ENCODE measurements around the gene ARHGEF28.

The ARHGEF28 gene

DNA sequence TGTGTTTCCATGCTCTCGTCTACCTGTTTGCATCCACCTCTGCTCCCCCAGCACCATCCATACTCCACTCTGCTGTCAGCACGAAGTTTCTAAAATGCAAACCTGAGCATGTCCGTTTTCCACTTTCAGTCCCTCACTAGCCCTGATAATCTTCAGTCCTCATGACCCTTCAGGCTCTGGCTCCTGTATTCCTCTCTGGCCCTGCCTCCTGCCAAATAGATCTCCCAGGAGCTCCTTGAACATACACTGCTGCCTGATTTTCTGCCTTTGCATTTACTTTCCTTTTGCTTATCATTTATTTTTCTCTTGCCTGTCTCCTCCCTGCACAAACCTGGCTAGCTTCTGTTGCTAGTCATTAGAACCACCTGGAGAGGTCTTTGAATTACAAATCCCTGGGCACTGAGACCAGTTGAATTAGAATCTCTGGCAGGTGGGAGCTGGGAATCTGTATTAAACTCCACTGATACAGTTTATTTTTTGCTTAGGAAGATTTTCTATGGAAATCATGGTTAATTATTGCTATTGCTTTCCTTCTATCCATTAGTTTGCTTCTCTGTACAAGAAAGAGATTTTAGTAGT, 18.5 kb downstream of the ARHGEF28 start:
- Histone ChIP-seq H3K4me1 (ENCODE audit: insufficient read depth, low read length, poor library complexity, severe bottlenecking) (no peaks in the 10 kb centered on the region), H3K27me3 (ENCODE audit: insufficient read depth, low read length, poor library complexity, severe bottlenecking) (no peaks in the 10 kb centered on the region), H3K79me2 (ENCODE audit: insufficient read depth, low read length) (no peaks in the 10 kb centered on the region), H2AFZ (ENCODE audit: low read length) (no peak overlapping the region), H3K36me3 (ENCODE audit: insufficient read depth, low read length) (no peaks in the 10 kb centered on the region), H3F3A (ENCODE audit: low read depth) (no peaks in the 10 kb centered on the region), H3K9ac (ENCODE audit: low read depth, low read length, poor library complexity, severe bottlenecking) (no peak overlapping the region), H3K4me2 (ENCODE audit: low read depth, low read length, poor library complexity, severe bottlenecking) (no peak overlapping the region), H3K9me2 (replicated peaks; ENCODE audit: low read depth, low read length) (no peaks in the 10 kb centered on the region), H4K20me1 (ENCODE audit: insufficient read depth, low read length, poor library complexity, severe bottlenecking) (no peaks in the 10 kb centered on the region), H3K9me3 (ENCODE audit: insufficient read depth, low read depth, low read length) (no peaks in the 10 kb centered on the region), H3K4me3 (ENCODE audit: low read length, poor library complexity, severe bottlenecking) (no peak overlapping the region)
- TF ChIP-seq, protein P1, sequence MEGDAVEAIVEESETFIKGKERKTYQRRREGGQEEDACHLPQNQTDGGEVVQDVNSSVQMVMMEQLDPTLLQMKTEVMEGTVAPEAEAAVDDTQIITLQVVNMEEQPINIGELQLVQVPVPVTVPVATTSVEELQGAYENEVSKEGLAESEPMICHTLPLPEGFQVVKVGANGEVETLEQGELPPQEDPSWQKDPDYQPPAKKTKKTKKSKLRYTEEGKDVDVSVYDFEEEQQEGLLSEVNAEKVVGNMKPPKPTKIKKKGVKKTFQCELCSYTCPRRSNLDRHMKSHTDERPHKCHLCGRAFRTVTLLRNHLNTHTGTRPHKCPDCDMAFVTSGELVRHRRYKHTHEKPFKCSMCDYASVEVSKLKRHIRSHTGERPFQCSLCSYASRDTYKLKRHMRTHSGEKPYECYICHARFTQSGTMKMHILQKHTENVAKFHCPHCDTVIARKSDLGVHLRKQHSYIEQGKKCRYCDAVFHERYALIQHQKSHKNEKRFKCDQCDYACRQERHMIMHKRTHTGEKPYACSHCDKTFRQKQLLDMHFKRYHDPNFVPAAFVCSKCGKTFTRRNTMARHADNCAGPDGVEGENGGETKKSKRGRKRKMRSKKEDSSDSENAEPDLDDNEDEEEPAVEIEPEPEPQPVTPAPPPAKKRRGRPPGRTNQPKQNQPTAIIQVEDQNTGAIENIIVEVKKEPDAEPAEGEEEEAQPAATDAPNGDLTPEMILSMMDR (conservative IDR thresholded peaks at IDR 0.05; ENCODE audit: low read length), result no peak
- no peak for TF ChIP-seq EZH2phosphoT487 (IDR thresholded peaks at IDR 0.05; ENCODE audit: borderline replicate concordance)

DNA sequence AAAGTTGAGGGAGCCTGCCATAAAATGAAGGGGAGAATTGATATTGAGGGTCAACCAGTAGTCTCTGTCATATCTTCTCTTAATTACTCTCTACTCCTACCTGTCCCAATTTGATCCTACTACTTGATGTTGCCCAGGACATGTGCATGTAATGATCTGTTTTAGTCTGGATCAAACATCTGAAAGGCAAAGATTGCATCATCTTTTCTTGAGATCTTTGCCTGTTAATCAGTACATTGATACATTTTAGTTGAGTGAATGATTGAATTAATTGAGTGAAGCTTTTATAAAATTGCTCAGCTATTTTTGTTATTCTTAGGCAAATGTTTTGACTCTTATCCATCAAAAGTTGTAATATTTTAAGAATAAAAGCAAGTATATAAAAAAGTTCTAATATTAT, 21.7 kb downstream of the ARHGEF28 start:
- Histone ChIP-seq H3K36me3 (ENCODE audit: insufficient read depth, low read length) (no peaks in the 10 kb centered on the region), H3K4me3 (ENCODE audit: low read length, poor library complexity, severe bottlenecking) (no peak overlapping the region), H3K79me2 (ENCODE audit: insufficient read depth, low read length) (no peaks in the 10 kb centered on the region), H3K27me3 (ENCODE audit: insufficient read depth, low read length, poor library complexity, severe bottlenecking) (no peaks in the 10 kb centered on the region), H3F3A (ENCODE audit: low read depth) (no peaks in the 10 kb centered on the region), H2AFZ (ENCODE audit: low read length) (no peak overlapping the region), H4K20me1 (ENCODE audit: insufficient read depth, low read length, poor library complexity, severe bottlenecking) (no peaks in the 10 kb centered on the region), H3K9ac (ENCODE audit: low read depth, low read length, poor library complexity, severe bottlenecking) (no peak overlapping the region), H3K4me2 (ENCODE audit: low read depth, low read length, poor library complexity, severe bottlenecking) (no peak overlapping the region), H3K9me3 (ENCODE audit: insufficient read depth, low read depth, low read length) (no peaks in the 10 kb centered on the region), H3K9me2 (replicated peaks; ENCODE audit: low read depth, low read length) (no peaks in the 10 kb centered on the region), H3K4me1 (ENCODE audit: insufficient read depth, low read length, poor library complexity, severe bottlenecking) (no peaks in the 10 kb centered on the region)
- TF ChIP-seq, protein P1 (conservative IDR thresholded peaks at IDR 0.05; ENCODE audit: low read length), result no peak
- TF ChIP-seq EZH2phosphoT487 (IDR thresholded peaks at IDR 0.05; ENCODE audit: borderline replicate concordance), result no peak

DNA sequence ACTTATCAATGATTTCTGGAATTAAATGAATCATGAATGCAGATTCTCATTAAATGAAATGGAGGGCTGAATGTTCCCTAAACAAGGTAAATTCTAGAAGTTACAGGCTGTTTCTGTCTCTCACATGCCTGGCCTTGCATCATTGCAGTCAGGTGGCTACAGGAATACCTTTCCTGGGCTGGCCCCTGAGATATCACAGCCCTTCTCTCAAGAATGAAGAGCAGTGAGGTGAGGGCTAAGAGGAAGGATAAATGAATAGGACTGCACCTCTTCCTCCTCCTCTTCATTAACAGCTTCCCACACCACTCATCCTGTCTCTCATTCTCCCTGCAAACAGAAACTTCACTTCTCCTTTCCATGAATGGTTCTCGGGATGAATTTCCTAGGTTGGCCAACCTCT, 22.5 kb downstream of the ARHGEF28 start:
- Histone ChIP-seq H4K20me1 (ENCODE audit: insufficient read depth, low read length, poor library complexity, severe bottlenecking) (no peaks in the 10 kb centered on the region), H2AFZ (ENCODE audit: low read length) (no peak overlapping the region), H3K4me1 (ENCODE audit: insufficient read depth, low read length, poor library complexity, severe bottlenecking) (no peaks in the 10 kb centered on the region), H3K9ac (ENCODE audit: low read depth, low read length, poor library complexity, severe bottlenecking) (no peak overlapping the region), H3K79me2 (ENCODE audit: insufficient read depth, low read length) (no peaks in the 10 kb centered on the region), H3K4me3 (ENCODE audit: low read length, poor library complexity, severe bottlenecking) (no peak overlapping the region), H3F3A (ENCODE audit: low read depth) (no peaks in the 10 kb centered on the region), H3K9me2 (replicated peaks; ENCODE audit: low read depth, low read length) (no peaks in the 10 kb centered on the region), H3K36me3 (ENCODE audit: insufficient read depth, low read length) (no peaks in the 10 kb centered on the region), H3K9me3 (ENCODE audit: insufficient read depth, low read depth, low read length) (no peaks in the 10 kb centered on the region), H3K27me3 (ENCODE audit: insufficient read depth, low read length, poor library complexity, severe bottlenecking) (no peaks in the 10 kb centered on the region), H3K4me2 (ENCODE audit: low read depth, low read length, poor library complexity, severe bottlenecking) (no peak overlapping the region)
- no peak for TF ChIP-seq EZH2phosphoT487 (IDR thresholded peaks at IDR 0.05; ENCODE audit: borderline replicate concordance)

DNA sequence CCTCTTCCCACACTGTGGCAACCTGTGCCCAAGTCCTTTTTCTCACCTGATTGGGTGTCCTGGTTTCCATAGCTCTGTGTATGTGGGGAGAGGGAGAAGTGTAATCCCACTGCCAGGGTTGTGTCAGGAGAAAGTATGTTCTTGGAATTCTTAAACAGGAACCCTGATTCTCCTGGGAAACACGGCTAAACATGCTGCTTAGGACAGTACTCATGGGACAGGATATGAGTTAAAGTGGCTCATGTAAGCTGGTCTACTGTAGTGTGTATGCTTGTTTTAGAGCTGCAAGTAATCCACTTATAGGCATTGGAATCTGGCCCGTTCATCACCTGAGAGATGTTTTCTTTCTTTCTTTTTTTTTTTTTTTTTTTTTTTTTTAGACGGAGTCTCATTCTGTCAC, 23.9 kb downstream of the ARHGEF28 start:
- no peak overlapping the region for H3K9ac ChIP-seq (ENCODE audit: low read depth, low read length, poor library complexity, severe bottlenecking)
- no peak for TF ChIP-seq EZH2phosphoT487 (IDR thresholded peaks at IDR 0.05; ENCODE audit: borderline replicate concordance)
- TF ChIP-seq, protein P1 (conservative IDR thresholded peaks at IDR 0.05; ENCODE audit: low read length), result no peak
- H3K4me2 ChIP-seq (ENCODE audit: low read depth, low read length, poor library complexity, severe bottlenecking), result no peak overlapping the region
- H3K9me2 ChIP-seq (replicated peaks; ENCODE audit: low read depth, low read length), result no peaks in the 10 kb centered on the region
- no peaks in the 10 kb centered on the region for H3K27me3 ChIP-seq (ENCODE audit: insufficient read depth, low read length, poor library complexity, severe bottlenecking)
- H3K9me3 ChIP-seq (ENCODE audit: insufficient read depth, low read depth, low read length), result no peaks in the 10 kb centered on the region
- H4K20me1 ChIP-seq (ENCODE audit: insufficient read depth, low read length, poor library complexity, severe bottlenecking), result no peaks in the 10 kb centered on the region
- no peaks in the 10 kb centered on the region for H3K36me3 ChIP-seq (ENCODE audit: insufficient read depth, low read length)
- no peak overlapping the region for H3K4me3 ChIP-seq (ENCODE audit: low read length, poor library complexity, severe bottlenecking)
- H3F3A ChIP-seq (ENCODE audit: low read depth), result no peaks in the 10 kb centered on the region
- H2AFZ ChIP-seq (ENCODE audit: low read length), result no peak overlapping the region
- no peaks in the 10 kb centered on the region for H3K4me1 ChIP-seq (ENCODE audit: insufficient read depth, low read length, poor library complexity, severe bottlenecking)
- H3K79me2 ChIP-seq (ENCODE audit: insufficient read depth, low read length), result no peaks in the 10 kb centered on the region

Data from Loucy (cell line).